ENCODE measurements around the gene ITGBL1.

GRCh38 chr13:101624981-101625380 lies 172.5 kb downstream of the ITGBL1 start:
- TF ChIP-seq CTCF (IDR thresholded peaks at IDR 0.05) (no peak), EP300 (IDR thresholded peaks at IDR 0.05) (no peak)

Measured in ovary (tissue), 3 donors.